Naive B cell (primary cell): ENCODE measurements around the gene PHF3. TPM values are rescaled to one million over a fixed set of nuclear protein-coding genes. Genes with fewer than 3 reads are reported as not detected.
A peak's percentile ranks its signal among the peaks of the same experiment; 100 is the strongest.

Experiments used
- ATAC-seq, 2 donors: fragments of 150-1000 bp; cut with Tn5 transposase; 2 replicates each; pipeline ENCODE4 v1.10.0; 2021; ENCODE audit warnings: low read depth in 2 of 2, mild to moderate bottlenecking in 2 of 2, moderate library complexity in 2 of 2
- DNase-seq: peaks from one replicate; pipeline ENCODE4 v3.0.0; 2022
- H3K27ac Mint-ChIP-seq, 6 donors: one replicate each; pipeline ENCODE4 v1.8.0; 2020 to 2022; ENCODE audit warnings: mild to moderate bottlenecking in 6 of 6, mixed read lengths in 6 of 6, moderate library complexity in 5 of 6, inconsistent platforms in 2 of 6
- H3K27me3 Mint-ChIP-seq, 3 donors: one replicate each; pipeline ENCODE4 v1.8.0; 2021 to 2022; ENCODE audit warnings: mixed read lengths in 3 of 3, mild to moderate bottlenecking in 1 of 3
- H3K36me3 Mint-ChIP-seq, 2 donors: one replicate each; pipeline ENCODE4 v1.8.0; 2020 to 2022; ENCODE audit warnings: mixed read lengths in 2 of 2, inconsistent platforms in 1 of 2, mild to moderate bottlenecking in 1 of 2
- H3K4me1 Mint-ChIP-seq, 3 donors: one replicate each; pipeline ENCODE4 v1.8.0; 2020 to 2022; ENCODE audit warnings: mixed read lengths in 3 of 3, inconsistent platforms in 1 of 3, mild to moderate bottlenecking in 1 of 3, moderate library complexity in 1 of 3
- H3K4me3 Mint-ChIP-seq, 8 donors: one replicate each; pipeline ENCODE4 v1.8.0; 2020 to 2022; ENCODE audit warnings: mild to moderate bottlenecking in 8 of 8, mixed read lengths in 8 of 8, moderate library complexity in 8 of 8, inconsistent platforms in 2 of 8
- H3K9me3 Mint-ChIP-seq, 7 donors: one replicate each; pipeline ENCODE4 v1.8.0; 2020 to 2022; ENCODE audit warnings: mixed read lengths in 7 of 7, mild to moderate bottlenecking in 5 of 7, inconsistent platforms in 2 of 7, moderate library complexity in 1 of 7
- polyA plus RNA-seq, 6 donors: library from polyadenylated mRNA; unstranded; fragments of 300-500 nt; fragmentation: Illumina TruSeq; gene quantifications; one replicate each; pipeline ENCODE4 v1.2.3, GENCODE V29; 2021; ENCODE audit warnings: low read depth in 6 of 6

PHF3 gene
- polyA plus RNA-seq: 10 to 100 TPM in 5 of 6 donors, 1 to 10 TPM in 1; 4.8 to 54.3 (median 31.4) TPM

- peak; percentile 92 for DNase-seq
- H3K4me1 Mint-ChIP-seq: peaks cover 38 to 47% (median 46%) of the 10 kb centered on the region in 3 donors
- no peaks in the 10 kb centered on the region for H3K9me3 Mint-ChIP-seq
- peaks cover 0 to 7% of the 10 kb centered on the region in 2 donors for H3K36me3 Mint-ChIP-seq
- H3K27ac Mint-ChIP-seq: peak within 1 kb of the TSS; percentile 96 to 99 (median 98)
- H3K4me3 Mint-ChIP-seq: peak within 1 kb of the TSS; percentile 93 to 100 (median 98)
- peak; percentile 82 to 83 for ATAC-seq
- peaks cover 0 to 6% (median 0%) of the 10 kb centered on the region in 3 donors for H3K27me3 Mint-ChIP-seq
Measured at GRCh38 chr6:63635588-63636517, at the start of gene PHF3. Gene PHF3 (plus strand): TSS chr6:63635802. CDS start chr6:63646552, 10,750 bp downstream.

GRCh38 chr6:63589952-63590411, 45.6 kb upstream of the PHF3 start:
- H3K4me1 Mint-ChIP-seq: no peaks in the 10 kb centered on the region
- no peaks in the 10 kb centered on the region for H3K9me3 Mint-ChIP-seq
- H3K27ac Mint-ChIP-seq: no peak overlapping the region
- ATAC-seq (no peak), DNase-seq (no peak)
- no peak overlapping the region for H3K4me3 Mint-ChIP-seq
- peaks cover 0 to 7% (median 5%) of the 10 kb centered on the region in 3 donors for H3K27me3 Mint-ChIP-seq
- no peaks in the 10 kb centered on the region for H3K36me3 Mint-ChIP-seq

GRCh38 chr6:63592886-63593285, 42.7 kb upstream of the PHF3 start:
- Mint-ChIP-seq H3K4me1 (peaks cover 1 to 2% (median 2%) of the 10 kb centered on the region in 3 donors), H3K27me3 (peaks cover 0 to 7% (median 5%) of the 10 kb centered on the region in 3 donors), H3K4me3 (no peak overlapping the region), H3K36me3 (no peaks in the 10 kb centered on the region), H3K27ac (no peak overlapping the region), H3K9me3 (no peaks in the 10 kb centered on the region)
- DNase-seq: no peak
- ATAC-seq: no peak

- Mint-ChIP-seq H3K4me3 (peak overlapping the region in 6 of 8 donors; percentile 81 to 88 (median 86)), H3K27me3 (peaks cover 0 to 7% (median 5%) of the 10 kb centered on the region in 3 donors), H3K9me3 (no peaks in the 10 kb centered on the region), H3K27ac (peak overlapping the region in 1 of 6 donors; percentile 47), H3K4me1 (peaks cover 8 to 14% (median 11%) of the 10 kb centered on the region in 3 donors), H3K36me3 (no peaks in the 10 kb centered on the region)
- no peak for DNase-seq
- ATAC-seq: no peak
Measured at GRCh38 chr6:63597141-63598048, 38.2 kb upstream of the PHF3 start.

GRCh38 chr6:63598049-63599036, 37.3 kb upstream of the PHF3 start:
- Mint-ChIP-seq H3K27me3 (peaks cover 0 to 7% (median 5%) of the 10 kb centered on the region in 3 donors), H3K27ac (peak overlapping the region in 3 of 6 donors; percentile 47 to 76 (median 52)), H3K4me1 (peaks cover 8 to 14% (median 11%) of the 10 kb centered on the region in 3 donors), H3K4me3 (peak overlapping the region; percentile 81 to 91 (median 87)), H3K36me3 (no peaks in the 10 kb centered on the region), H3K9me3 (no peaks in the 10 kb centered on the region)
- peak; percentile 99 to 100 for ATAC-seq
- peak; percentile 74 for DNase-seq

GRCh38 chr6:63599243-63599642, 36.4 kb upstream of the PHF3 start:
- no peaks in the 10 kb centered on the region for H3K9me3 Mint-ChIP-seq
- H3K36me3 Mint-ChIP-seq: no peaks in the 10 kb centered on the region
- H3K4me1 Mint-ChIP-seq: peaks cover 8 to 14% (median 11%) of the 10 kb centered on the region in 3 donors
- peak overlapping the region in 3 of 8 donors; percentile 84 to 88 (median 87) for H3K4me3 Mint-ChIP-seq
- H3K27ac Mint-ChIP-seq: no peak overlapping the region
- H3K27me3 Mint-ChIP-seq: peaks cover 0 to 6% (median 2%) of the 10 kb centered on the region in 3 donors
- ATAC-seq: no peak
- DNase-seq: no peak

- no peak for ATAC-seq
- peaks cover 8 to 14% (median 11%) of the 10 kb centered on the region in 3 donors for H3K4me1 Mint-ChIP-seq
- no peak overlapping the region for H3K4me3 Mint-ChIP-seq
- no peaks in the 10 kb centered on the region for H3K36me3 Mint-ChIP-seq
- DNase-seq: no peak
- no peak overlapping the region for H3K27ac Mint-ChIP-seq
- no peaks in the 10 kb centered on the region for H3K9me3 Mint-ChIP-seq
- no peaks in the 10 kb centered on the region for H3K27me3 Mint-ChIP-seq
Measured at GRCh38 chr6:63600136-63600535, 35.5 kb upstream of the PHF3 start.

- ATAC-seq: no peak
- no peak overlapping the region for H3K27ac Mint-ChIP-seq
- peaks cover 0 to 4% (median 0%) of the 10 kb centered on the region in 3 donors for H3K27me3 Mint-ChIP-seq
- DNase-seq: no peak
- H3K9me3 Mint-ChIP-seq: peaks cover 0 to 2% (median 0%) of the 10 kb centered on the region in 7 donors
- no peaks in the 10 kb centered on the region for H3K36me3 Mint-ChIP-seq
- H3K4me3 Mint-ChIP-seq: no peak overlapping the region
- no peaks in the 10 kb centered on the region for H3K4me1 Mint-ChIP-seq
Measured at GRCh38 chr6:63609231-63609630, 26.4 kb upstream of the PHF3 start.

GRCh38 chr6:63610944-63611343, 24.7 kb upstream of the PHF3 start:
- Mint-ChIP-seq H3K27me3 (peaks cover 0 to 4% (median 0%) of the 10 kb centered on the region in 3 donors), H3K4me1 (no peaks in the 10 kb centered on the region), H3K36me3 (no peaks in the 10 kb centered on the region), H3K4me3 (no peak overlapping the region), H3K27ac (no peak overlapping the region), H3K9me3 (peaks cover 0 to 2% (median 0%) of the 10 kb centered on the region in 7 donors)
- DNase-seq (no peak), ATAC-seq (no peak)

GRCh38 chr6:63611560-63611959, 24.0 kb upstream of the PHF3 start:
- Mint-ChIP-seq H3K27me3 (peaks cover 0 to 4% (median 0%) of the 10 kb centered on the region in 3 donors), H3K4me3 (no peak overlapping the region), H3K27ac (no peak overlapping the region), H3K9me3 (peaks cover 0 to 2% (median 0%) of the 10 kb centered on the region in 7 donors), H3K36me3 (no peaks in the 10 kb centered on the region), H3K4me1 (no peaks in the 10 kb centered on the region)
- ATAC-seq: no peak
- DNase-seq: no peak

GRCh38 chr6:63615590-63615989, 20.0 kb upstream of the PHF3 start:
- Mint-ChIP-seq H3K9me3 (no peaks in the 10 kb centered on the region), H3K27ac (no peak overlapping the region), H3K36me3 (no peaks in the 10 kb centered on the region), H3K4me3 (no peak overlapping the region), H3K27me3 (peaks cover 9 to 30% (median 30%) of the 10 kb centered on the region in 3 donors), H3K4me1 (no peaks in the 10 kb centered on the region)
- ATAC-seq: no peak
- no peak for DNase-seq

GRCh38 chr6:63624091-63624490, 11.5 kb upstream of the PHF3 start:
- H3K4me1 Mint-ChIP-seq: no peaks in the 10 kb centered on the region
- no peak overlapping the region for H3K4me3 Mint-ChIP-seq
- ATAC-seq: no peak
- no peaks in the 10 kb centered on the region for H3K36me3 Mint-ChIP-seq
- H3K9me3 Mint-ChIP-seq: peaks cover 0 to 2% (median 0%) of the 10 kb centered on the region in 7 donors
- DNase-seq: no peak
- H3K27me3 Mint-ChIP-seq: peaks cover 13 to 30% (median 26%) of the 10 kb centered on the region in 3 donors
- H3K27ac Mint-ChIP-seq: no peak overlapping the region
